GM12892 (cell line): Measurements from ENCODE around the gene ADNP.

Experiments used
- DNase-seq: peaks from one replicate; pipeline ENCODE4 v3.0.0; 2011; ENCODE audit not compliant: insufficient read length
- FAIRE-seq: peaks from 2 replicates; lab custom pipeline; 2011; peaks lifted over from hg19 to GRCh38; lab: Jason Lieb, UNC
- POLR2A ChIP-seq: IDR thresholded peaks from 2 replicates; pipeline ENCODE4 v1.6.1; 2011; ENCODE audit warnings: low read depth, low read length, control low read depth
- POLR2AphosphoS5 ChIP-seq: IDR thresholded peaks from 2 replicates; pipeline ENCODE4 v1.6.1; 2011; ENCODE audit warnings: low read depth, low read length, control low read depth
- TAF1 ChIP-seq: IDR thresholded peaks from 2 replicates; pipeline ENCODE4 v1.6.1; 2011; ENCODE audit warnings: low read depth, mild to moderate bottlenecking, control low read depth, low read length, borderline replicate concordance

Gene ADNP

DNA sequence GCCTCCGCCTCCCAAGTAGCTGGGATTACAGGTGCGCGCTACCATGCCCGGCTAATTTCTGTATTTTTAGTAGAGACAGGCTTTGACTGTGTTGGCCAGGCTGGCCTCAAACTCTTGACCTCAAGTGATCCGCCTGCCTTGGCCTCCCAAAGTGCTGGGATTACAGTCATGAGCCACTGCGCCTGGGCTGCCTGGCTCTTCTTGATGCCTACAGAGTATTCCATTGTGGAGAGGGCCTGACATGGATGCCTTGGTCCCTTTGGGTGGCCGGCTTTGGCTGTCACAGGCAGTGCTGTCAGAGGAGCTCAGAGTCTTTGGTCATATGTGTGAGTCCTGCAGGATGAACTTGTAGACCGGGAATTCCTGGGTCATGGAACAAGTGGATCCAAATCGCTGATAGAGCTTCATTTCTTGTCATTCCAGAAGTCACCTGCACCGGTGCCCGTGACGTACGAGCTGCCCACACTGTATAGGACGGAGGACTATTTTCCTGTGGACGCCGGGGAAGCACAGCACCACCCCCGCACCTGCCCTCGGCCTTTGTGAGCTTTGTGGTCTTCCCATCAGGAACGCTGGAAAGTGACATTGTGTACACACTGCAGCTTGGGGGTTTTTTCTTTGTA is 55.1 kb downstream of the ADNP start:
- FAIRE-seq = no peak
- TF ChIP-seq POLR2A = no peak
- TF ChIP-seq TAF1 = no peak
- no peak for TF ChIP-seq POLR2AphosphoS5
- DNase-seq = no peak

DNA sequence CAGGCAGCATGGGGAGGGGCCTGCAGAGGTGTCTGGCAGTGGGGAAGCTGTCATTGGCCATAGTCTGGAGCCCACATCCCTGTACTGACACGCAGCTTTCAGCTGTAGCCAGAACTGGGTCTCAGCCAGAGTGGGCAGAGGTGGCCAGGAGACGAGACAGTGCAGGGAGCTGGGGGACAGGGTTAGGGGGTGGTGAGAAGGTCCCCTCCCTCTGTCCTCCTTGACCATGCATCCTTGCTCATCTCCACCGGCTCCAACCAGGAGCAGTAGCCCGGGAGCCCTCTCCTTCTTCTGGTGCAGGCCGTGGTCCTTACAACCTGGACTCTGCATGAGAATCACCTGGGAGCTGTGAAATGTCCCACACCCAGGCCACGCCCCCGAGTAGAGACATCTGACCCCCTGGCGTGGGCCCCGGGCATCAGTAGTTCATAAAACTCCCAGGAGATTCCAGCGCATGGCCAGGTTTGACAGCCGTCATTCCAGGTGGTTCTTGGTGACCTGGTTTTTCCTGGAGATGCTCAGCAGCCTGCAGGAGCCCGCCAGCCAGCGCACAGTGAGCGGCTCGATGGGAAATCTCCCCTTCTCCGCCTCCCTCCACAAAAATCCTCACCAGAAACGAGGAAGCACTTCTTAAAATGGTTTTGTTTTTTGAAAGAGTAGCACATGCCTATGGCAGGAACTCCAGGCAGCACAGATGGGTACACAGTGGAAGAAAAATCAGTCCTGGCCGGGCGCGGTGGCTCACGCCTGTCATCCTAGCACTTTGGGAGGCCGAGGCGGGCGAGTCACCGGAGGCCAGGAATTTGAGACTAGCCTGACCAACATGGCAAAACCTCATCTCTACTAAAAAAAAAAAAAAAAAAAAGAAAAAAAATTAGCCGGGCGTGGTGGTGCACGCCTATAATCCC is 56.2 kb downstream of the ADNP start:
- DNase-seq (no peak), FAIRE-seq (no peak)
- no peak for TF ChIP-seq TAF1
- no peak for TF ChIP-seq POLR2AphosphoS5
- no peak for TF ChIP-seq POLR2A

DNA sequence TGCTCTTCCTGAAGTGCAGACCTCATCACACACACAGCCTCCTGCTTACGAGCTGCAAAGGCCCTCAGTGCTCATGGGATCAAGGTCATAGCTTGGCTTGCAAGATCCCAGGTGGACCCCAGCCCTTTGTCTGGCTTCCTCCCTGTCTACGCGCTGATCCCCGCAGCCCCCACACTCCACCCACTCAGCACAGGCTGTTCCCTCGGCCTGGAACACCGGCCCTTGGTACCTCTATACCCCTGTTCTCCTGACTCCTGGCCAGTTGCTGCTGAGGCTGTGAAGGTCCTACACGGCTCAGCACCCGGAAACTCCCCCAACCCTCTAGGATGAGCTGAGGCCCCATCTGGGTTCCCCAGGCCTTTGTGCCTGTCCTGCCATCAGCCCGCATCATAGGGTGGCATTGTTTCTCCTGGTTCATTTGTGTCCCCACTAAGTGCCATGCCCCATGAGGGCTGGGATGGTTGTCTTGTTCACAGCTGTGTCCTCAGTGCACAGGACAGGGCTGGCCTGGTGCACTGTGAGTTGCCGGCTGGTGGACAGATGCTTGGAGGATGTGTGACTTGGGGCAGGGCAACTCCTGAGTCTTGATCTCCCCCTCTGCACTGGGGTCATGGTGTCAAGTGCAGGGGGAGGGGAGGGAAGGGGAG is 57.0 kb downstream of the ADNP start:
- TF ChIP-seq POLR2A (no peak), TAF1 (no peak), POLR2AphosphoS5 (no peak)
- DNase-seq (no peak), FAIRE-seq (no peak)

DNA sequence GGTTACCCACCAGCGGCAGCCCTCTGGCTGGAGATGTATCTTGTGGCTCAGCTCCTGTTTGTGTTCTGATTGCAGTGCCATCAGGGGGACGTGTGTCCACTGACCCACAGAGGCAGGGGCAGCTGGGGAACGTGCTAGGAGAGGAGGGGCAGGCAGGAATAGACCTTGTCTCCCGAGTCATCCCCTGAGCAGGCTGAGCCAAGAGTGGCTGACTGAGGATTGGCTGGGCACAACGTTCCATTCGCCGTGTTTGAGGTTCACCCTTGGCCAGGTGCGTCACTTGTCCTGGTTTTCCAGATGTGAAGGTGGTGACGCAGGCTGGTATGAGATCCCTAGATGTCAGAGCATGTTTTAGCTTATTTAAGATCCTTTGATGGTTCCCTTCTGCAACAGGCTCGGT is 57.7 kb downstream of the ADNP start:
- DNase-seq = no peak
- FAIRE-seq = no peak
- no peak for TF ChIP-seq POLR2A

DNA sequence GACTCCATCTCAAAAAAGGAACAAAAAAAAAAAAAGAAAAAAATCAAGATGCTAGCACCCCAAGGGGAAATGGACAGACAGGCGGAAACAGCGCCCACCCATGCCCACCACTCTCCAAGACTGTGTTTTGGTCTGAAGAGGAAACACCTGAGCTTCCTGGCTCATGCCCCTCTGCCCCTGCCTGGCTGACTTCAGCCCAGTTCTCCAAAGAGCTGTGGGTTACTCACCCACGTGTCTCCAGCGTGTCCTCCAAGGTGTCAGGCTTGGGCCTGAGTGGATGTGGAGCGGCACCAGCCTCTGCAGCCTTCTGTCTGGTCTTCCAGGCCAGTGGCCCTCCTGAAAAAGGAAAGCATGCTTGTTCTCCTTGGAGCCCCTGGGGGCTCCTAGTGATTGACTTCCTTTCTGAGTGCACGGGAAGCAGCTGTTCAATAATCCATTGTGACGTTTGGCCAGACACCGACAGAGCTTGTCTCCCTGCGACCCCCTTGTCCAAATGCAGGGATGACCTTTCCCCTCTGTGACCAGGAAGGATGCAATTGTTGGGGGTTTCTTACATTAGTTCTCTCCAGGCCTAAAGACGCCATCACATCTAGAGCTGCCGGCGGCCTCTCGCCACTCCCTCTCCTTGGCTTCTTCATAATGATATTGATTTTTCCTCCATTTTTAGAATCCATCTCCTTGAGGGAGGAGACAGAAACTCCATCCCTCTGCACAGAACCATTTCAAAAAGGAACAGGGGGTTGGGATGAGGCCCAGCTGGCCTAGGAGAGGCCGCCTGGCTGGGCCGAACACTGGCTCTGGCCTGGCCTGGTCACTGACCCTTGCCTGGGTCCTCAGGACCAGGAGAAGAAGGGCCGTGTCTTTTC is 58.4 kb downstream of the ADNP start:
- DNase-seq (no peak), FAIRE-seq (no peak)
- TF ChIP-seq POLR2A (no peak), TAF1 (no peak), POLR2AphosphoS5 (no peak)

DNA sequence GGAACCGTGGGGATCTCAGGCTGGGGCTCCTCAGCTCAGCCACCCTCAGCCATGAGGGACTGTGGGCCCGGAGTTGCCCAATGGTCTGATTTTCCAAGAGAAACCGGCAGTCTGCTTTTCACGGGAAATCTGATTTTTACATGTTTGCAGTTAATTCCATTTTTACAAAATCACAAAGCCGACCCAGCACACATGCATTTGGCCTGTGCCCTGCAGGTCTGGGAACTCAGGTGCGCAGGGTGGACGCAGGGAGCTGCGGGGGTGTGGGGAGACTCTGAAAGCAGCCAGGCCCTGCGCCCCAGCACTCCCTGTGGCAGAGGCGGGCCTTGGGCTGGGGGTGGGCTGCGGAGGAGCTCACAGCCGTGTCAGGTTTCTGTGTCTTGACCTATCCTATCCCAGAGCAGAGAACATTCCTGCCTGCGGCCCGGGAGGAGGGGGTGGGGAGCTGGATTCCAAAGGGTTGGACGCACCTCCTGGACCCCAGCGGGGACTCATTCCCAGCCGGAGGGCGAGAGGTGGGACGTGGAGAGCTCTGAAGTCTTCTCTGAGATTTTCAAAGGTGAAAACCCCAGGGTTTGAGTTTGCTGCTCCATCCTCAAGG is 60.6 kb downstream of the ADNP start:
- DNase-seq (no peak), FAIRE-seq (no peak)
- TF ChIP-seq POLR2A (no peak), POLR2AphosphoS5 (no peak), TAF1 (no peak)

DNA sequence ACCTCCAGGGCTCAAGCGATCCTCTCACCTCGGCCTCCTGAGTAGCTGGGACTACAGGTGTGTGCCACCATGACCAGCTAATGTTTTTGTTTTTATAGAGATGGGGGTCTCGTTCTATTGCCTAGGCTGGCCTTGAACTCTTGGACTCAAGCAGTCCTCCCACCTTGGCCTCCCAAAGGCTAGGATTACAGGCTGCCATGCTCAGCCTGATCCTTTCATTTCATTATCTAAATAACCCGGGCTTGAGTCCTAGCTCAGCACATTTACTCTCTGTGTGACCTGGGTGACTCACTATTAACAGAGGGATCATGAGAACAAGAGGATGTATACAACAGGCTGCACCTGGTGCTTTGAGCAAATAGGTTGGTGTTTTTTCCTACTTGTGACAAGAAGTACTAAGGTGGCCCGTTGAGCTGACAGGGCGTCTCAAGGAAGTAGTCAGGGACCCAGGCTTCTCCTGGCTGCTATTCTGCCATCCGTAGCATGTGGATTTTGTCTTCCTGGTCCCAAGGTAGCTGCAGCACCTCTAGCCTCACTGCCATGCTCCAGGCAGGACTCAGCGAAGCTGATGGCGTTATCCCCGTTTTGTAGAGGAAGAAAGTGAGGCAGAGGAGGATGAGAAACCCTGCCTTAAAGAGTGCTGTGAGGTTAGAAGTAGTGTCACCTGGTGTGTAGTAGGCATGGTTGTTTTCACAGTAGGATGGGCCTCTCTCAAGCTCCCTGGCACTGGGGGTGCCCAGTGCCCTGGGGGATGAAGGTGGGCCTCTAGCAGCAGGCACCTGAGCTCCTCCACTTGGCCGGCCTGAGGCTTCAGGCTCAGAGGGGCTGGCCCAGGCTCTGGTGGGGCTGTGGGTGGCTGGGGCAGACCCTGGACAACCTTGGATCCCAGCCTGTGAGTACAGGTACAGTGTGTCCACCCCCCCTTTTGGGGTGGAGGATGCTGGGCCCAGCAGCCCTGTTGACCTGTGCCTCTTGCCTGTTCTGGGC is 62.4 kb downstream of the ADNP start:
- TF ChIP-seq POLR2A = no peak
- TF ChIP-seq TAF1 = no peak
- TF ChIP-seq POLR2AphosphoS5 = no peak
- DNase-seq = no peak
- no peak for FAIRE-seq

DNA sequence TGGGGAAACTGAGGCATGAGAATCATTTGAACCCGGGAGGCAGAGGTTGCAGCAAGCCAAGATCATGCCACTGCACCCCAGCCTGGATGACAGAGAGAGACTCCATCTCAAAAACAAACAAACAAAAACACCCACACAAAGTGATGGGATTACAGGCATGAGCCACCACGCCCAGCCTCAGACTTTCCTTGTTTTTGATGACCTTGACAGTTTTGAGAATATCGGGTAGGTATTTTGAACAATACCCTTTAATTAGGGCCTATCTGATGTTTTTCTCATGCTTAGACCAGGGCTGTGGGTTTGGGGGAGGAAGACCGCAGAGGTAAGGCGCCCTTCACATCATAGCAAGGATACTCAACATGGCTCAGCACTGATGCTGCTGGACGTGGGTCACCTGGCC is 63.4 kb downstream of the ADNP start:
- TF ChIP-seq POLR2A (no peak), TAF1 (no peak), POLR2AphosphoS5 (no peak)
- DNase-seq (no peak), FAIRE-seq (no peak)

DNA sequence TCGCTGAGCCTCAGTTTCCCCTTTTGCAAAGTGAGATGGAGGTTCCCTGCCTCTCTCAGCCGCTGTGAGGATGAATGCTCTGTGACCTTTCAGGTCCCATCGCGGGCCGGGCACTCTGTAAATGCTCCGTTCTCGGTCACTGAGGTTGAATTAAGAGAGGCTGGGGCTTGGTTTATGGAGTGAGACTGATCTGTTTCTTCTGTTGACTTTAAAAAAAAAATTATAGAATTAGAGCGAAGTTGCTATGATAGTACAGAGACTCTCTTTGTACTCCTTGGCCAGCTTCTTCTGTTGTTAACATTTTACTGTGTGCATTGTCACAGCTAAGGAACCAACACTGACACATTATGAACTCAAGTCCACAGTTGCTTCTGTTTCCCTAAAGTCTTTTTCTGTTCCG is 64.4 kb downstream of the ADNP start:
- FAIRE-seq = no peak
- no peak for TF ChIP-seq TAF1
- no peak for TF ChIP-seq POLR2A
- TF ChIP-seq POLR2AphosphoS5 = no peak
- DNase-seq = no peak
